ENCODE data around the gene KIF26B. TPM values are rescaled to one million over a fixed set of nuclear protein-coding genes. Genes with fewer than 3 reads are reported as not detected.

The KIF26B gene
- total RNA-seq, 4 donors from 2014 or later: 0.90 to 2.0 (median 1.5) TPM

DNA sequence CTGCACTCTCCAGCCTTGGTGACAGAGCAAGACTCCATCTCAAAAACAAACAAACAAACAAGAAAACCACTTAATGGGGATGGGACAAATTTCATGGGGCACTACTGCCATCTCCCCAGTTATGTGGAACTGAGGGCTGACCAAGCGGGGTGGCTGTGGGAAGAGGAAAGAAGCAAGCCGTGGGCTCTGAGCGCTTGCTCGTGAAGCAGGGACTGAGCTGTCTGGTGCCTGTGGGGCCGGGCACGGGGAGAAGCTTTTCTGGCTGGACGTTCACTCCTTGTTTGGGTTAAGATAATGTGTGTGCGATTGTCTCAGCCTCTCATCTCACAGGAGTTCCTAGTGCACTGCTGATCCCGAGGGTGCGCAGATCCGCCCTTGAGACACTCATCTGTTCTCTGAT lies 22.0 kb upstream of the KIF26B start:
- 82 to 91% methylated on average over 11 of the region's 11 CpGs for WGBS, 2 donors
- no peak overlapping the region for H3K4me3 ChIP-seq
- no peaks in the 10 kb centered on the region for H3K36me3 ChIP-seq
- no peak overlapping the region for H3K27ac ChIP-seq
- no peaks in the 10 kb centered on the region for H3K4me1 ChIP-seq
- no peak for DNase-seq (ENCODE audit: low spot score in 2 of 2)
- peaks cover 0 to 13% of the 10 kb centered on the region in 2 donors for H3K27me3 ChIP-seq
- TF ChIP-seq POLR2A (IDR thresholded peaks at IDR 0.05) (no peak), EP300 (IDR thresholded peaks at IDR 0.05) (no peak), CTCF (IDR thresholded peaks at IDR 0.05) (no peak)
- H3K9me3 ChIP-seq: no peaks in the 10 kb centered on the region

DNA sequence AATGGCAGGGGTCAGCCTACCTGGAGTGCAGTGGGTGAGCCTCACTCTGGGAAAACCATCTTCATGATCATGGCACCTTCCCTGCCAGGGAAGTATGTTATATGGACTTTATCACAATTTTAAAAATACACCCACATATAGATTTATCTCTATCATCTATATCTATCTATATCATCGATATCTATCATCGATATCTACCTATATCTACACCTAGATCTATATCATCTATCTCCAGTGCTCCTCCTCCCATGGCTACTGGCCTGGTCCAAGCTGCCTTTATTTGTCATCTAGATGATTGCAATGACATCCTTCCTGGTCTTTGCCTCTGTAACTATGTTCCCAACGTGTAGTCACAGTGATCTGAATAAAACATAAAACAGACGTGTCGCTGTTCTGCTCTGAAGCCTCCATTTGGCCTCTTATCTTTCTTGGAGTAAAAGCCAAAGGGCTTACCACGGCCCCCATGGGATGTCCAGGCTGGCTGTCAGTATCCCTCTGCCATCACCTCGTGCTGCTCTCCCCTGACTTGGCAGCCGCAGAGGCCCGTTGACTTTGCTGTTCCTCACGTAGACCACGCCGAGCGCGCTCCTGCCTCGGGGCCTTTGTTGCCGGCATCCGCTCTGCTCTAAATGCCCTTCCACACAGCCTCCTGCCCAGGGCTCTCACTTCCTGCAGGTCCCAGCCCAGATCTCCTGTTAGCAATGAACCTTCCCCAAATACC lies 20.6 kb upstream of the KIF26B start:
- no peaks in the 10 kb centered on the region for H3K4me1 ChIP-seq
- no peaks in the 10 kb centered on the region for H3K9me3 ChIP-seq
- H3K36me3 ChIP-seq: no peaks in the 10 kb centered on the region
- H3K27me3 ChIP-seq: peaks cover 0 to 13% of the 10 kb centered on the region in 2 donors
- WGBS, 2 donors: 85 to 89% methylated on average over 17 of the region's 17 CpGs
- H3K27ac ChIP-seq: no peak overlapping the region
- no peak for DNase-seq (ENCODE audit: low spot score in 2 of 2)
- TF ChIP-seq CTCF (IDR thresholded peaks at IDR 0.05): no peak
- TF ChIP-seq POLR2A (IDR thresholded peaks at IDR 0.05): no peak
- TF ChIP-seq EP300 (IDR thresholded peaks at IDR 0.05): no peak
- H3K4me3 ChIP-seq: no peak overlapping the region

DNA sequence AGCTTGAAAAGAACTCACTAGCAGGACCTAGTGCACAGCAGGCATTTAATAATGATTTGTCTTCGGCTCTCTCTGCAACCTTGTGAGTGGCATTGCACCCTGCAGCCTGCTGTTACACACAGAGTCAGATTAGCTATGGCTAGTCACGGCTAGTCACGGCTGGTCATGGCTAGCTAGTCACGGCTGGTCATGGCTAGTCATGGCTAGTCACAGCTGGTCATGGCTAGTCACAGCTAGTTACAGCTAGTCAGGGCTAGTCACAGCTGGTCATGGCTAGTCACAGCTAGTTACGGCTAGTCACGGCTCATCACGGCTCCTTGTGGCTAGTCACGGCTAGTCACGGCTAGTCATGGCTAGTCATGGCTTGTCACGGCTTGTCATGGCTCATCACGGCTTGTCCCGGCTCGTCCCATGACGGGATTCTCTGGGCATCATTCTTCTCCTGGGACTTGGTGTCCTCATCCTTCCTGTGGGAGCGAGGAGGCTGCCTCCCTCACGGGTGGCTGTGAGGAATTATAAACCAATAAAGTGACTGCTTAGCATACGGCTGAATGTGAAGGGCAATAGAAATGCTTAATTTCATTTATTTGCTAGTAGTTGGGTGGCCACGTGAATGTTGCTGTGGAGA lies 12.5 kb upstream of the KIF26B start:
- Histone ChIP-seq H3K9me3 (no peaks in the 10 kb centered on the region), H3K27me3 (no peaks in the 10 kb centered on the region), H3K4me3 (no peak overlapping the region), H3K4me1 (no peaks in the 10 kb centered on the region), H3K27ac (no peak overlapping the region), H3K36me3 (no peaks in the 10 kb centered on the region)
- 84 to 86% methylated on average over 18 of the region's 18 CpGs for WGBS, 2 donors
- TF ChIP-seq EP300 (IDR thresholded peaks at IDR 0.05): no peak
- DNase-seq (ENCODE audit: low spot score in 2 of 2): no peak

DNA sequence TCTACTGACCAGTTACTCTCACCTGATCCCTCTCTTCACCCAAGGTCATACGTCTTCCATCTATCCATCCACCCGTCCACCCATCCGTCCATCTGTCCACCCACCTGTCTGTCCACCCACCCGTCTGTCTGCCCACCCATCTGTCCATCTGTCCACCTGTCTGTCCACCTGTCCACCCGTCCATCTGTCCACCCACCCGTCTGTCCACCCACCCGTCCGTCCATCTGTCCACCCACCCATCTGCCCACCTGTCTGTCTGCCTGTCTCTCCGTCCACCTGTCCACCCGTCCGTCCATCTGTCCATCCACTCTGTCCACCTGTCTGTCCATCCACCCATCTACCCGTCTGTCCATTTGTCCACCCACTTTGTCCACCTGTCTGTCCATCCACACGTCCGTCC lies 11.8 kb upstream of the KIF26B start:
- Histone ChIP-seq H3K36me3 (no peaks in the 10 kb centered on the region), H3K4me3 (no peak overlapping the region), H3K27ac (no peak overlapping the region), H3K4me1 (no peaks in the 10 kb centered on the region), H3K27me3 (no peaks in the 10 kb centered on the region), H3K9me3 (no peaks in the 10 kb centered on the region)
- WGBS, 2 donors: 95% methylated on average over 14 of the region's 14 CpGs
- DNase-seq (ENCODE audit: low spot score in 2 of 2): no peak
- no peak for TF ChIP-seq POLR2A (IDR thresholded peaks at IDR 0.05)
- no peak for TF ChIP-seq EP300 (IDR thresholded peaks at IDR 0.05)

GRCh38 chr1:245143849-245144248 lies 10.9 kb upstream of the KIF26B start:
- no peaks in the 10 kb centered on the region for H3K36me3 ChIP-seq
- no peaks in the 10 kb centered on the region for H3K4me1 ChIP-seq
- DNase-seq (ENCODE audit: low spot score in 2 of 2): no peak
- WGBS, 2 donors: 87 to 90% methylated on average over 8 of the region's 8 CpGs
- TF ChIP-seq EP300 (IDR thresholded peaks at IDR 0.05) (no peak), POLR2A (IDR thresholded peaks at IDR 0.05) (no peak), CTCF (IDR thresholded peaks at IDR 0.05) (no peak)
- no peaks in the 10 kb centered on the region for H3K9me3 ChIP-seq
- H3K27me3 ChIP-seq: no peaks in the 10 kb centered on the region
- H3K4me3 ChIP-seq: no peak overlapping the region
- no peak overlapping the region for H3K27ac ChIP-seq

- no peak for DNase-seq (ENCODE audit: low spot score in 2 of 2)
- H3K4me3 ChIP-seq: no peak overlapping the region
- no peaks in the 10 kb centered on the region for H3K36me3 ChIP-seq
- no peaks in the 10 kb centered on the region for H3K9me3 ChIP-seq
- WGBS, 2 donors: 78 to 91% methylated on average over 3 of the region's 3 CpGs
- no peak for TF ChIP-seq CTCF (IDR thresholded peaks at IDR 0.05)
- no peak for TF ChIP-seq EP300 (IDR thresholded peaks at IDR 0.05)
- TF ChIP-seq POLR2A (IDR thresholded peaks at IDR 0.05): no peak
- no peak overlapping the region for H3K27ac ChIP-seq
- H3K27me3 ChIP-seq: peaks cover 0 to 26% of the 10 kb centered on the region in 2 donors
- H3K4me1 ChIP-seq: peaks cover 0 to under 1% (median 0%) of the 10 kb centered on the region in 4 donors
Observed at GRCh38 chr1:245148069-245148468, 6.7 kb upstream of the KIF26B start.

Measured in tibial nerve (tissue), 4 donors.